ENCODE results near the gene SEMA4D. TPM values are rescaled to one million over a fixed set of nuclear protein-coding genes. Genes with fewer than 3 reads are reported as not detected.
"Not testable (repeated sequence)": the region's sequence is repeated elsewhere in the genome, so short reads cannot be mapped to it uniquely, and the experiment has no call there.

SEMA4D gene
- total RNA-seq, 1 donor from 2014 or later: 12.3 TPM

DNA sequence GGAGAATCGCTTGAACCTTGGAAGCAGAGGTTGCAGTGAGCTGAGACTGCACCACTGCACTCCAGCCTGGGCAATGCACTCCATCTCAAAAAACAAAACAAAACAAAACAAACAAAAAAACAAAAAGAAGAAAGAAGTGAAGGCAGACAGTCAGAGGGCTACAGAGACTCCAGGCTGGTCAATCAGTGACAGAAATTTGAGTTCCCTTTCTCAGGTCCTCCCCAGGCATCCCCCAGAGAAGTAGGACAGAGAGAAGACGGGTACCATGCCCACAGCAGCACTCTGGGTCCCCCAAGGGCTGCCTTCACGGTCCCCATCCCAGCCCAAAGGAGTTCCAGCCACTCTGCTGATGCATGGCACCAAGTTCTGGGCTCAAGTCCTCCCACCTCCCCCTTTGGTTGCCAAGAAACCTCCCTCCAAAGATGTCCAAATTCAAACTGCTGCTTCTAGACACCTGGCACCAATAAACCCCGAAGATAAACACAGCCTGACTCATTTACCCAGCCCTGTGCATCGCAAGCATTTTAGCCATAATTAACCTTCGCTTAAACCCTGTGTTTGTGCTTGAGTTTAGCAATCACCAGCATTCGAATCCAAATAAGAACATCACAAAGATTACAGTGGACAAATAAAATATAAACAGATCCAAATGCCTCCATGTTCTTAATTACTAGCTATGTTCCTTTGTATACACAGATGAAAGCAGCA is 24.0 kb downstream of the SEMA4D start:
- TF ChIP-seq, protein P1, sequence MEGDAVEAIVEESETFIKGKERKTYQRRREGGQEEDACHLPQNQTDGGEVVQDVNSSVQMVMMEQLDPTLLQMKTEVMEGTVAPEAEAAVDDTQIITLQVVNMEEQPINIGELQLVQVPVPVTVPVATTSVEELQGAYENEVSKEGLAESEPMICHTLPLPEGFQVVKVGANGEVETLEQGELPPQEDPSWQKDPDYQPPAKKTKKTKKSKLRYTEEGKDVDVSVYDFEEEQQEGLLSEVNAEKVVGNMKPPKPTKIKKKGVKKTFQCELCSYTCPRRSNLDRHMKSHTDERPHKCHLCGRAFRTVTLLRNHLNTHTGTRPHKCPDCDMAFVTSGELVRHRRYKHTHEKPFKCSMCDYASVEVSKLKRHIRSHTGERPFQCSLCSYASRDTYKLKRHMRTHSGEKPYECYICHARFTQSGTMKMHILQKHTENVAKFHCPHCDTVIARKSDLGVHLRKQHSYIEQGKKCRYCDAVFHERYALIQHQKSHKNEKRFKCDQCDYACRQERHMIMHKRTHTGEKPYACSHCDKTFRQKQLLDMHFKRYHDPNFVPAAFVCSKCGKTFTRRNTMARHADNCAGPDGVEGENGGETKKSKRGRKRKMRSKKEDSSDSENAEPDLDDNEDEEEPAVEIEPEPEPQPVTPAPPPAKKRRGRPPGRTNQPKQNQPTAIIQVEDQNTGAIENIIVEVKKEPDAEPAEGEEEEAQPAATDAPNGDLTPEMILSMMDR (conservative IDR thresholded peaks at IDR 0.05; ENCODE audit: low read depth, low read length): no peak
- DNase-seq (ENCODE audit: low read depth): no peak
- H3K4me3 ChIP-seq (ENCODE audit: low read depth, low read length): no peak overlapping the region

DNA sequence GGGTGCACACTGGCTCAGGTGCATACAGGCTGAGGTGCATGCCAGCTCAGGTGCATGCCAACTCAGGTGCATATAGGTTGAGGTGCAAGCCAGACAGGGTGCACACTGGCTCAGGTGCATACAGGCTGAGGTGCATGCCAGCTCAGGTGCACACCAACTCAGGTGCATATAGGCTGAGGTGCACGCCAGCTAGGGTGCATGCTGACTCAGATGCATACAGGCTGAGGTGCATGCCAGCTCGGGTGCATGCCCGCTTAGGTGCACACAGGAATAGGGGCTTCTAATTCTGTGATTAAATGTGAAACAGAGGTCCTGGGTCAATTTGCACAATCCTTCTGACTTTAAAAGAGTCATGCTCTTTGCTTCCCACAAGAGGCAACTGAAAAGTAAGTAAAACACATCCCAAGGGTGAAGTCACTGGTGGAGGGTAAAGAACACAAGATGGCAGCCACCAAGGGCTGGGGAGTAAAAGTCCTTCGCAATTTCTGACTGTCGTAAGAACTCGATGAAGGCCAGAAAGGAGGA is 26.1 kb downstream of the SEMA4D start:
- not testable (repeated sequence) for H3K4me3 ChIP-seq (ENCODE audit: low read depth, low read length); DNase-seq (ENCODE audit: low read depth)

DNA sequence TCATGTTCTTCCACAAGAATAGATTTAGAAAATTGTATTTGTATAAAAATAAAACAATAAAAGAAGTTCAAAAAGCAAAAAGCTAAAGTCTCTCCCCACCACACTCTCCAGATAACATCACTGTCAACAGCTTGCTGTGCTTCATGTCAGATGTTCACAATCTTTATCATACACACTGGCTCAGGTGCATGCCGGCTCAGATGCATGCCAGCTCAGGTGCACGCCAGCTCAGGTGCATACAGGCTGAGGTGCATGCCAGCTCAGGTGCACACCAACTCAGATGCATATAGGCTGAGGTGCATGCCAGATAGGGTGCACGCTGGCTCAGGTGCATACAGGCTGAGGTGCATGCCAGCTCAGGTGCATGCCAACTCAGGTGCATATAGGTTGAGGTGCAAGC is 26.5 kb downstream of the SEMA4D start:
- TF ChIP-seq, protein P1 (conservative IDR thresholded peaks at IDR 0.05; ENCODE audit: low read depth, low read length): no peak
- DNase-seq (ENCODE audit: low read depth): no peak
- H3K4me3 ChIP-seq (ENCODE audit: low read depth, low read length): no peak overlapping the region

DNA sequence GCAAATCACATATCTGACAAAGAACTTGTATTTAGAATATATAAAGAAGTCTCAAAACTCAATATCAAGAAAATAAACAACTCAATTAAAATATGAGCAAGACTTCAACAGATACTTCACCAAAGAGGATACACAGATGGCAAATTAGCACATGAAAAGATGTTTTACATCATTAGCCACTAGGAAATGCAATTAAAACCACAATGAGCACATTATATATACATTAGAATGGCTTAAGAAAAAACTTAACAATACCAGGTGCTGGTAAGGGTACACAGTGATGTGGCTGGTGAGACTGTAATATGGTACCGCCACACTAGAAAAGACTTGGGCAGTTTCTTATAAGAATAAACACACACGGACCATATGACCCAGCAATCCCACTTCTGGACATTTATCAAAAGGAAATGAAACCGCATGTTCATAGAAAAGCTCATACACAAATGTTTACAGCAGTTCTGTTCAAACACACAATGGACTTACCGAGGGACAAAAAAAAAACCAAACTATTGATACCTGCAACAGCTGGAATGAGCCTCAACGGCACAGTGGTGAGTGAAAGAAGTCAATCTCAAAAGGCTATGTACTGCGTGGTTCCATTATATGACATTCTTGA is 27.6 kb downstream of the SEMA4D start:
- TF ChIP-seq, protein P1 (conservative IDR thresholded peaks at IDR 0.05; ENCODE audit: low read depth, low read length): no peak
- DNase-seq (ENCODE audit: low read depth): no peak
- no peak overlapping the region for H3K4me3 ChIP-seq (ENCODE audit: low read depth, low read length)

DNA sequence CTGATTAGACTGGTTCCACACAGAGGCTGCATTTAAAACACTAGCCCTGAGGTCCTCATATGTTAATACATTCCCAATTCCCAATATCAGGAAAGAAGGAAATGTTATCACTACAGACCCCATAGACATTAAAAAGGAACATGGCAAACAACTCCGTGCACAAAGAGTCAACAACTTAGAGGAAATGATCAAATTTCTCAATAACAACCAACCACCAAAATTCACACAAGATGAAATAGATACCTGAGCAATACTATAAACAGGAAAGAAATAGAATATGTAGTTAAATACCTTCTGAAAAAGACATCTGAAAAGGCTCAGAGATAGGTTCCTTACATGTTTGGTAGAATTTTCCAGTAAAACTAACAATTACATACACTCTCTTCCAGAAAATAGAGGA is 28.9 kb downstream of the SEMA4D start:
- TF ChIP-seq, protein P1 (conservative IDR thresholded peaks at IDR 0.05; ENCODE audit: low read depth, low read length): no peak
- DNase-seq (ENCODE audit: low read depth): no peak

DNA sequence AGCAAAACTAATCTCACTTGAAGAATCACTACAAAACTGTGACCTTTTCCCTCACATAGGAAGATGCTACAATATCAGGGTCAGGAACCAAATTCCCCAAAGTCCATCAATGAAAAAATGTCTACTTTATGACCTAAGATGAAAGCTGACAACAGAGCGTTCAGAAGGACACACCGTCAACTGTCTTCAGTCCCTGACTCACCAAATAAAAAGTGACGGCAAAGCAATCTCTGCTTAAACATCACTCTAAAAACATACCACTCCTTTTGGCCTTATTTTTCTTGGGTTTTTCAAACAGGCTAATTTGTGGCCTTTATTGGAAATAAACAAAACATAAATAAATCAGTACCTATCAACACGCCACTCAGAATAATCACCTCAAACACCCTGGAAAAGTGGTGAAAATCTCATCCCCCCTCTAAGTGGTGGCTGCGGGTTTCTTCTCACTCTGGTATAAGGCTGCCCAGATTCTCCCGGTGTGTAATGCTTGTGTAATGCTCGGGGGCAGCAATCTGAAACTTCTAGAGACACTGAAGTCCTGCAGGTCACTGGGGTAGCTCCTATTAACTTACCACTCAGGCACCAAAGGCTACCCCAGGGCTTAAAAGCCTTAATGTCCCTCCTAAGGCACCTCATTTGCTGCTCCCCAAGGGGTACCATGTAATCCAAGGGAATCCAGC is 29.5 kb downstream of the SEMA4D start:
- H3K4me3 ChIP-seq (ENCODE audit: low read depth, low read length): no peak overlapping the region
- TF ChIP-seq, protein P1 (conservative IDR thresholded peaks at IDR 0.05; ENCODE audit: low read depth, low read length): no peak
- DNase-seq (ENCODE audit: low read depth): no peak

More for the DNA sequence above, 28.9 kb downstream of the SEMA4D start:
- no peak overlapping the region for H3K4me3 ChIP-seq (ENCODE audit: low read depth, low read length)

DNA sequence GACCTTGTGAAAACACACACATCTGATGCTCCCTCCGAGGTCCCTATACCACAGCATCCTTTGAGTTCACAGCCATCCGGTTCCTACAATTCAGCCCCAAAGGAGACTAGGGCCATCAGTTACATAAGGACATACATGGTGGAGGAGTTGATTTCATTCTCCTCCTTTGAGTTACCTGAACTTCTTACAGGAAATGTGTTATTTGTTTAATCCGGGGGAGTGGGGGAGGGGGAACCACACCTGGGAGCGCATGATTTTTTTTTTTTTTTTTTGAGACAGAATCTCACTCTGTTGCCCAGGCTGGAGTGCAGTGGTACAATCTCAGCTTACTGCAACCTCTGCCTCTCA is 30.7 kb downstream of the SEMA4D start:
- TF ChIP-seq, protein P1 (conservative IDR thresholded peaks at IDR 0.05; ENCODE audit: low read depth, low read length): no peak
- no peak overlapping the region for H3K4me3 ChIP-seq (ENCODE audit: low read depth, low read length)
- DNase-seq (ENCODE audit: low read depth): no peak

Measured in epithelial cell of proximal tubule (primary cell).